ENCODE results near the gene UBL7. TPM values are rescaled to one million over a fixed set of nuclear protein-coding genes. Genes with fewer than 3 reads are reported as not detected.

UBL7 gene
- total and polyA plus RNA-seq, 2 experiments from 2014 or later: 70.4 to 78.6 TPM

GRCh38 chr15:74396445-74397238 is 64.3 kb downstream of the UBL7 start:
- in situ Hi-C loops (cut with MboI): no loop called here
- peaks cover 80% of the 10 kb centered on the region for H3F3A ChIP-seq (ENCODE audit: insufficient read depth)
- WGBS, 2 experiments (ENCODE audit: low coverage in 1 of 2, low lambda C conversion rate in 2 of 2, missing lambda C conversion rate in 2 of 2): 59 to 61% methylated on average over 9 of the region's 9 CpGs

GRCh38 chr15:74396146-74396438 is 64.9 kb downstream of the UBL7 start:
- H3K4me1 ChIP-seq (ENCODE audit: insufficient read depth): peaks cover 81% of the 10 kb centered on the region
- H3K27ac ChIP-seq: peak overlapping the region; percentile 87

More at GRCh38 chr15:74396445-74397238, 64.3 kb downstream of the UBL7 start:
- H4K20me1 ChIP-seq (ENCODE audit: insufficient read depth): no peaks in the 10 kb centered on the region
- H3K27ac ChIP-seq: peak overlapping the region; percentile 87
- H3K9me3 ChIP-seq (ENCODE audit: low read depth): no peaks in the 10 kb centered on the region
- H3K9ac ChIP-seq: peak overlapping the region; percentile 55
- H3K27me3 ChIP-seq (replicated peaks; ENCODE audit: insufficient read depth): no peaks in the 10 kb centered on the region
- H3K79me2 ChIP-seq (ENCODE audit: insufficient read depth): no peaks in the 10 kb centered on the region
- H3K4me2 ChIP-seq (ENCODE audit: unreplicated experiment): peak overlapping the region; percentile 57
- no peaks in the 10 kb centered on the region for H3K36me3 ChIP-seq (ENCODE audit: low read depth)
- no peaks in the 10 kb centered on the region for H3K9me2 ChIP-seq (ENCODE audit: insufficient read depth)
- TF ChIP-seq EZH2phosphoT487 (IDR thresholded peaks at IDR 0.05; ENCODE audit: insufficient read depth, low read depth): no peak
- peaks cover 82% of the 10 kb centered on the region for H3K4me1 ChIP-seq (ENCODE audit: insufficient read depth)
- peak; percentile 86 for DNase-seq
- no peak overlapping the region for H3K4me3 ChIP-seq
- no peak overlapping the region for H2AFZ ChIP-seq

More at GRCh38 chr15:74396146-74396438, 64.9 kb downstream of the UBL7 start:
- peak overlapping the region; percentile 22 for H3K4me2 ChIP-seq (ENCODE audit: unreplicated experiment)
- no peaks in the 10 kb centered on the region for H3K9me3 ChIP-seq (ENCODE audit: low read depth)
- H3K9me2 ChIP-seq (ENCODE audit: insufficient read depth): no peaks in the 10 kb centered on the region
- peak; percentile 38 for DNase-seq
- 84 to 88% methylated on average over 10 of the region's 10 CpGs for WGBS, 2 experiments (ENCODE audit: low coverage in 1 of 2, low lambda C conversion rate in 2 of 2, missing lambda C conversion rate in 2 of 2)
- in situ Hi-C loops (cut with MboI): no loop called here
- H3K4me3 ChIP-seq: no peak overlapping the region
- H3K27me3 ChIP-seq (replicated peaks; ENCODE audit: insufficient read depth): no peaks in the 10 kb centered on the region
- TF ChIP-seq EZH2phosphoT487 (IDR thresholded peaks at IDR 0.05; ENCODE audit: insufficient read depth, low read depth) (no peak), EZH2 (IDR thresholded peaks at IDR 0.05; ENCODE audit: insufficient read depth, poor library complexity, severe bottlenecking) (no peak)
- peaks cover 75% of the 10 kb centered on the region for H3F3A ChIP-seq (ENCODE audit: insufficient read depth)
- no peaks in the 10 kb centered on the region for H4K20me1 ChIP-seq (ENCODE audit: insufficient read depth)
- no peaks in the 10 kb centered on the region for H3K36me3 ChIP-seq (ENCODE audit: low read depth)
- H2AFZ ChIP-seq: no peak overlapping the region
- peak overlapping the region; percentile 55; the same call in 1 of the 2 replicates for H3K9ac ChIP-seq
- H3K79me2 ChIP-seq (ENCODE audit: insufficient read depth): no peaks in the 10 kb centered on the region

Small RNA genes within 50 kb of the gene (microRNA-seq; reads per million reads assigned to microRNA genes)
- gene MIR6881 (ENCODE audit: borderline number of aligned reads): 2.6 reads per million

Small RNA genes within 50 kb of the gene (small RNA-seq; reads per million reads assigned to genes)
- gene MIR6881 (ENCODE audit: low read depth, low replicate concordance) (not detected), gene RF00591 (ENCODE audit: low read depth, low replicate concordance) (not detected)

Other genes starting within 250 kb of the UBL7 start
- gene CCDC33, start 224.8 kb downstream of the UBL7 start, total RNA-seq (2014; rRNA removed; shearing (Covaris generic)): not detected in 2 replicates
- gene CCDC33, start 224.8 kb downstream of the UBL7 start, polyA plus RNA-seq (2016; fragmentation: Nextera tagmentation; extraction: Ambion mirVana): not detected in 2 replicates
- 0.25 and 0.32 TPM in 2 replicates for gene CYP11A1, start 93.5 kb downstream of the UBL7 start, total RNA-seq (2014; rRNA removed; shearing (Covaris generic))
- gene CYP11A1, start 93.5 kb downstream of the UBL7 start, polyA plus RNA-seq (2016; fragmentation: Nextera tagmentation; extraction: Ambion mirVana): 1.2 and 1.9 TPM in 2 replicates
- 132 and 151 TPM in 2 replicates for gene SEMA7A, start 27.2 kb downstream of the UBL7 start, total RNA-seq (2014; rRNA removed; shearing (Covaris generic))
- 41.2 and 42.3 TPM in 2 replicates for gene SEMA7A, start 27.2 kb downstream of the UBL7 start, polyA plus RNA-seq (2016; fragmentation: Nextera tagmentation; extraction: Ambion mirVana)
- gene ARID3B, start 80.1 kb upstream of the UBL7 start, total RNA-seq (2014; rRNA removed; shearing (Covaris generic)): 2.3 and 4.9 TPM in 2 replicates
- 2.1 and 2.4 TPM in 2 replicates for gene ARID3B, start 80.1 kb upstream of the UBL7 start, polyA plus RNA-seq (2016; fragmentation: Nextera tagmentation; extraction: Ambion mirVana)
- gene CLK3, start 154.7 kb upstream of the UBL7 start, total RNA-seq (2014; rRNA removed; shearing (Covaris generic)): 67.2 and 67.9 TPM in 2 replicates
- 40.4 and 41.9 TPM in 2 replicates for gene CLK3, start 154.7 kb upstream of the UBL7 start, polyA plus RNA-seq (2016; fragmentation: Nextera tagmentation; extraction: Ambion mirVana)
- gene EDC3, start 234.9 kb upstream of the UBL7 start, total RNA-seq (2014; rRNA removed; shearing (Covaris generic)): 13.9 and 15.0 TPM in 2 replicates
- 21.8 and 24.3 TPM in 2 replicates for gene EDC3, start 234.9 kb upstream of the UBL7 start, polyA plus RNA-seq (2016; fragmentation: Nextera tagmentation; extraction: Ambion mirVana)

Data from GM23248 (cell line).